Activated CD4-positive, alpha-beta T cell treated with anti-CD3 and anti-CD28 coated beads for 4 hours (primary cell): ENCODE results near the gene WDR64.
"Not testable (repeated sequence)": the region's sequence is repeated elsewhere in the genome, so short reads cannot be mapped to it uniquely, and the experiment has no call there.

Experiments used
- DNase-seq, 2 donors: peaks; one replicate each; pipeline ENCODE4 v3.0.0-alpha.2; 2020

The WDR64 gene

GRCh38 chr1:241813768-241814320 lies 161.8 kb downstream of the WDR64 start:
- DNase-seq: no peak

- no peak for DNase-seq
Measured at GRCh38 chr1:241816008-241816407, 163.9 kb downstream of the WDR64 start.

- DNase-seq: no peak
Measured at GRCh38 chr1:241817331-241817792, 165.3 kb downstream of the WDR64 start.

- no peak for DNase-seq
Measured at GRCh38 chr1:241817956-241818612, 166.0 kb downstream of the WDR64 start.

GRCh38 chr1:241819340-241819866 lies 167.3 kb downstream of the WDR64 start:
- DNase-seq: no peak

- DNase-seq: no peak
Measured at GRCh38 chr1:241821363-241821762, 169.3 kb downstream of the WDR64 start.

GRCh38 chr1:241822846-241823245 lies 170.8 kb downstream of the WDR64 start:
- DNase-seq: no peak

GRCh38 chr1:241823925-241824324 lies 171.8 kb downstream of the WDR64 start:
- DNase-seq: no peak

- no peak for DNase-seq
Measured at GRCh38 chr1:241825581-241825980, 173.5 kb downstream of the WDR64 start.

GRCh38 chr1:241826613-241827012 lies 174.5 kb downstream of the WDR64 start:
- not testable (repeated sequence) for DNase-seq

GRCh38 chr1:241827264-241827663 lies 175.2 kb downstream of the WDR64 start:
- no peak for DNase-seq

GRCh38 chr1:241828463-241829021 lies 176.5 kb downstream of the WDR64 start:
- no peak for DNase-seq

GRCh38 chr1:241829468-241829867 lies 177.4 kb downstream of the WDR64 start:
- DNase-seq: no peak

- no peak for DNase-seq
Measured at GRCh38 chr1:241834733-241835377, 182.8 kb downstream of the WDR64 start.

GRCh38 chr1:241836941-241837340 lies 184.9 kb downstream of the WDR64 start:
- no peak for DNase-seq

- no peak for DNase-seq
Measured at GRCh38 chr1:241837416-241837815, 185.3 kb downstream of the WDR64 start.

- DNase-seq: no peak
Measured at GRCh38 chr1:241837901-241838300, 185.8 kb downstream of the WDR64 start.

GRCh38 chr1:241838897-241839296 lies 186.8 kb downstream of the WDR64 start:
- no peak for DNase-seq

GRCh38 chr1:241839369-241839979 lies 187.4 kb downstream of the WDR64 start:
- DNase-seq: no peak

GRCh38 chr1:241840164-241840563 lies 188.1 kb downstream of the WDR64 start:
- no peak for DNase-seq

GRCh38 chr1:241841691-241842090 lies 189.6 kb downstream of the WDR64 start:
- DNase-seq: no peak

- no peak for DNase-seq
Measured at GRCh38 chr1:241842565-241842964, 190.5 kb downstream of the WDR64 start.

- no peak for DNase-seq
Measured at GRCh38 chr1:241844593-241844992, 192.5 kb downstream of the WDR64 start.
